H7 (cell line): ENCODE results near the gene MSI2. TPM values are rescaled to one million over a fixed set of nuclear protein-coding genes. Genes with fewer than 3 reads are reported as not detected.

Experiments used
- DNase-seq: peaks from one replicate; pipeline ENCODE4 v3.0.0; 2012
- H3K27me3 ChIP-seq: 2 replicates; pipeline ENCODE4 v1.6.0; 2011; ENCODE audit warnings: mild to moderate bottlenecking, low read length; ENCODE audit not compliant: control insufficient read depth, insufficient read depth
- H3K36me3 ChIP-seq: replicated peaks from 2 replicates; pipeline ENCODE4 v1.5.1; 2011; ENCODE audit warnings: low read length; ENCODE audit not compliant: control insufficient read depth, insufficient read depth
- H3K4me3 ChIP-seq: 2 replicates; pipeline ENCODE4 v1.5.1; 2011; ENCODE audit warnings: low read depth, mild to moderate bottlenecking, control low read depth, low read length, moderate library complexity; ENCODE audit not compliant: insufficient read depth
- total RNA-seq: library from RNA; depleted of rRNA; stranded (reverse); fragments of >200 nt; shearing (Covaris generic); gene quantifications from 2 replicates; pipeline ENCODE4 v1.2.3, GENCODE V29; 2014

The MSI2 gene
- total RNA-seq, 1 experiment from 2014 or later = 31.0 TPM

GRCh38 chr17:57694051-57694450 lies 437.7 kb downstream of the MSI2 start:
- H3K27me3 ChIP-seq = no peaks in the 10 kb centered on the region
- DNase-seq = no peak
- no peaks in the 10 kb centered on the region for H3K36me3 ChIP-seq
- no peak overlapping the region for H3K4me3 ChIP-seq

- DNase-seq = no peak
- Histone ChIP-seq H3K27me3 (no peaks in the 10 kb centered on the region), H3K36me3 (no peaks in the 10 kb centered on the region), H3K4me3 (no peak overlapping the region)
Measured at GRCh38 chr17:57696050-57696449, 439.7 kb downstream of the MSI2 start.

- Histone ChIP-seq H3K27me3 (no peaks in the 10 kb centered on the region), H3K4me3 (no peak overlapping the region), H3K36me3 (no peaks in the 10 kb centered on the region)
- DNase-seq = no peak
Measured at GRCh38 chr17:57697197-57697596, 440.9 kb downstream of the MSI2 start.

GRCh38 chr17:57697891-57698711 lies 441.8 kb downstream of the MSI2 start:
- Histone ChIP-seq H3K36me3 (no peaks in the 10 kb centered on the region), H3K27me3 (no peaks in the 10 kb centered on the region), H3K4me3 (no peak overlapping the region)
- DNase-seq = no peak

DNA sequence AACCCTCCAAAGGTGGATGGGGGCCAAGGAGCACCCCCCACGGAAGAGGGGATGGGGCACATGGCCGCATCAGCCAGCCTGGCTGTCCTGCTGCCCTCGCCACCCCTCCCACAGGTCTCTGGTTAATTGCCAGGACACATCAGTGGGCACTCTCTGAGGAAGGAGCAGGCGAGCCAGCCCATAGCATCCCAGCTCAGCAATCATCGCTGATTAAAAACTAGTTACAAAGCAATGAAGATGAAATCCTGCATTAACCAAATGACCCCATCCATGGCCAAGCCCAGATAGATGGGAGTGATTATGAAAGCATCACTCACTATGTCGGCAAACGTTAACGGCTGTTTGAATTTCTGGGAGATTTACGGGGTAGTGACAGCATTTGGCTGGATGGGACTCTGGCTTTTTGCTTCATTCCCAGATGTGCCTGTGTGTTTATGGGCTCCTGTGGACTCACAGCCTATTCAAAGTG lies 443.5 kb downstream of the MSI2 start:
- H3K4me3 ChIP-seq = no peak overlapping the region
- no peak for DNase-seq

GRCh38 chr17:57701124-57701523 lies 444.8 kb downstream of the MSI2 start:
- Histone ChIP-seq H3K27me3 (no peaks in the 10 kb centered on the region), H3K36me3 (no peaks in the 10 kb centered on the region), H3K4me3 (no peak overlapping the region)
- no peak for DNase-seq

More for the DNA sequence above, 443.5 kb downstream of the MSI2 start:
- Histone ChIP-seq H3K27me3 (no peaks in the 10 kb centered on the region), H3K36me3 (no peaks in the 10 kb centered on the region)

GRCh38 chr17:57703273-57703672 lies 446.9 kb downstream of the MSI2 start:
- H3K27me3 ChIP-seq = no peaks in the 10 kb centered on the region; the same call in 1 of the 2 replicates
- no peak overlapping the region for H3K4me3 ChIP-seq
- no peaks in the 10 kb centered on the region for H3K36me3 ChIP-seq
- DNase-seq = no peak

- Histone ChIP-seq H3K27me3 (no peaks in the 10 kb centered on the region; the same call in 1 of the 2 replicates), H3K36me3 (no peaks in the 10 kb centered on the region), H3K4me3 (no peak overlapping the region)
- no peak for DNase-seq
Measured at GRCh38 chr17:57704448-57704847, 448.1 kb downstream of the MSI2 start.

DNA sequence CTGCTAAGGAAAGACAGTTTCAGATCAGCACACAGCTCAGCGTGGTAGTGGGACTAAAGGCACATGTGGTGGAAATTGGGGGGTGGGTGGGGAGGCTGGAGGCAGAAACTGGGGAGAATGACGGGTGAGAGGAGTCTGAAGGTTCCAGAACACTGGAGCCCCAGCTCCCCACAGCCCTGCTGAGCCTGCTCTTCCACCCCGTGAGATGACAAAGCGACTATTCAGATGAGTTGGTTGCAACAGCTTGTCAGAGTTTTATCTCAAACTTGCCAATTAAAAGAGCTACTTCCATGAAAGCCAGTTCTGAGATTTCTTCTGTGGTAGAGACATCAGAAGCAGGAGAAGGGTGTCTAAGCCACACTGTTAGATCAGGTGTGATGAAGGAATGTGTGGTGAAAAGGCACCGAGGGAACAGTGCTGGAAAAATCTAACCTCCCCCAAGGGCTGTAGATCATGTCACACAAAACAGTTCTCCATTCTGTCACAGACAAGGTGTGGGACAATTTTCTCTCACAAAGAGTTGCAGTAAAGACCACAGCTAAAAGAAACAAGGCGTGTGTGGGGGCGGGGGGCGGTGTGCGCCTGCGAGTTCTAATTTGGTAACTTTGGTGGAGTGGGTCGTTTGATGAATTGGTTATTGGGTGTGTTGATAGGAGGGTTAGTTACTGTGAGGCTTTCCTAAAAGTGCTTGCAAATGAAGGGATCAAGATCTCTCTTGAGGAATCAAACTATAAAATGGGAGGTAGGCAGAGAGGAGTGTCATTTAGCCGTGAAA lies 449.8 kb downstream of the MSI2 start:
- DNase-seq = no peak
- no peak overlapping the region for H3K4me3 ChIP-seq
- H3K36me3 ChIP-seq = no peaks in the 10 kb centered on the region
- no peaks in the 10 kb centered on the region; the same call in 1 of the 2 replicates for H3K27me3 ChIP-seq

DNA sequence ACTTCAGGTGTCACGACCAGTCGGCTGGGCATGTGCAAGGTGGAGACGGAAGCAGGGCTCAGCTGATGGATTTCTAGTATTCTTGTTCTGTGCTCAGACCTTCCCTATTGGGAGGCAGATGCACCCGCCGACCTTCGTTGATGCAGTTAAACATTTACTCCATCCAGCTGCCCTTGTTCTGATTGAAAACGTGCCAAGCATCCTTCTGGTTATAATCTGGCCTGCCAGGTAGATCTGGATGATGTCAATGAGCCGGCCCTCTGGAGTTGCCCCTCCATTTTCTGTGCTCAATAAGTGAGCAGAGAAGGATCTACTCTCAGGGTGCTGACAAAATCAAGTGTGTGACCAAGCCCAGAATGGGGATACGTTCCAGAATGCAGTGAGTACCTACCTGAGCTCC lies 450.4 kb downstream of the MSI2 start:
- H3K4me3 ChIP-seq = no peak overlapping the region
- H3K36me3 ChIP-seq = no peaks in the 10 kb centered on the region
- DNase-seq = no peak
- H3K27me3 ChIP-seq = no peaks in the 10 kb centered on the region; the same call in 1 of the 2 replicates

DNA sequence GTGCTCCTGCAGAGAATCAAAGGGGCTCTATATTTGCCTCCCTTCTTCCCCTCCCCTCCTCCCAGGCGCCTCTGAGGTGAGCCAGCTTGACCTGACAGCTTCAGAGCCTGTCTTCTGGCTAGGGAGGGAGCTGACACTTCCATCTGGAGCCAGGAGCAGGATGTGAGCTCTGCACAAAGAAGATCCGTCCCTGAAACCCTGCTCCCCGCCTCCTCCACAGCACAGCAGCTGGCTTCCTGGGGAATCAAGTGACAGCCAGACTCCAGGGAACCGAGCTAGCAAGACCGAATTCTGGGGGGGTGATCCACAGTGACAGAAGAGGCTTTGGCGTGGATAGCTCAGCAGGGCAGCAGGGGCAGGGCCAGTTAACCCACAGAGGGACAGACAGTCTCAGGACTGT lies 451.6 kb downstream of the MSI2 start:
- no peaks in the 10 kb centered on the region for H3K36me3 ChIP-seq
- DNase-seq = peak; percentile 66
- H3K27me3 ChIP-seq = no peaks in the 10 kb centered on the region; the same call in 1 of the 2 replicates
- peak overlapping the region; percentile 18 for H3K4me3 ChIP-seq

DNA sequence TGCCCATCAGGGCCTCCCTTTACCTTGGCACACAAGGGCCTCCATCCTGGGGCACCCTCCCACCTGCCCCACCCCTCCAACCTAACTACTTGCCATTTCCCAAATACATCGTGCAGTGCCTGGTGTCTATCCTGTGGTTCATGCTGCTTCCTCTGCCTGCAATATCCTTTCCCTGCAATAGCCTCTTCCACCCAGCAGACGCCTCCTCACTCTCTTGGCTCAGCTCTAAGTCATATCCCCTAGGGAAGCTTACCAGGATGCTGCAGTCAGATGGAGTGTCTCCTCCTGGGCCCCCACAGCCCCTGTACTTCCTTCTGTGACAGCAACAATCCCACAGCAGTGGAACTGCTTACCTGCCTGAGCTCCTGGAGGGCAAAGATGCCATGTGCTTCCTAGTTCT lies 452.1 kb downstream of the MSI2 start:
- Histone ChIP-seq H3K36me3 (no peaks in the 10 kb centered on the region), H3K4me3 (peak overlapping the region; percentile 18), H3K27me3 (no peaks in the 10 kb centered on the region; the same call in 1 of the 2 replicates)
- no peak for DNase-seq

DNA sequence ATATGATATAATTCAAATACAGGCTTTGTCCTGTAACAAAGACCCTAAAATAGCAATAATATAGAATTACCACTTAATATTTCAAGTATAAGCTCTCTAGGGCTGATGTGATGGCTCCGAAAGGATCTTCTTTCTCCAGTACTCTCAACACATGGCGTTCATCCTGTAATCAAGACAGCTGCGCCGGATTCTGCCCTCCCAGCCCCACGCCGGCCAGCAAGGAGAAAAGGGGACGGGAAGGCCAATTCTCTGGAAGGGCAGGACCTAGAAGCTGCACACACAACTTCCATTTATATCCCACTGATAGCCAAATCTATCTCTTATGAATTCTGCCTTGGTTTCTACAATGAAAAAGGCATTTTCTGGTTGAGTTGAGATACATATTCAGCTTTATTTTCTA lies 456.8 kb downstream of the MSI2 start:
- Histone ChIP-seq H3K27me3 (no peaks in the 10 kb centered on the region), H3K36me3 (no peaks in the 10 kb centered on the region), H3K4me3 (no peak overlapping the region)
- DNase-seq = no peak

- no peaks in the 10 kb centered on the region for H3K36me3 ChIP-seq
- DNase-seq = no peak
- no peak overlapping the region for H3K4me3 ChIP-seq
- H3K27me3 ChIP-seq = no peaks in the 10 kb centered on the region
Measured at GRCh38 chr17:57714665-57715180, 458.4 kb downstream of the MSI2 start.

- no peak for DNase-seq
- Histone ChIP-seq H3K27me3 (no peaks in the 10 kb centered on the region), H3K36me3 (no peaks in the 10 kb centered on the region), H3K4me3 (no peak overlapping the region)
Measured at GRCh38 chr17:57715981-57716380, 459.7 kb downstream of the MSI2 start.
